Activated CD4-positive, alpha-beta memory T cell treated with anti-CD3 and anti-CD28 coated beads for 36 hours (primary cell): Measurements from ENCODE around the gene HIGD1A. TPM values are rescaled to one million over a fixed set of nuclear protein-coding genes. Genes with fewer than 3 reads are reported as not detected.

ENCODE experiments used
- CTCF ChIA-PET: fragments of 350-600 bp; sonication (Branson Sonifier 250); formaldehyde crosslinking; loops from one replicate; lab custom pipeline; 2021; ENCODE audit warnings: antibody characterized with exemption, inconsistent platforms; lab: Charles Lee
- POLR2A ChIA-PET: fragments of 350-600 bp; sonication (Branson Sonifier 250); formaldehyde crosslinking; loops from one replicate; lab custom pipeline; 2021; ENCODE audit warnings: antibody characterized with exemption; lab: Charles Lee
- DNase-seq: peaks from one replicate; pipeline ENCODE4 v3.0.0-alpha.2; 2020
- H3K27ac Mint-ChIP-seq: one replicate; pipeline ENCODE4 v1.8.0; 2021; ENCODE audit warnings: mixed read lengths
- H3K27me3 Mint-ChIP-seq: one replicate; pipeline ENCODE4 v1.8.0; 2021; ENCODE audit warnings: mixed read lengths
- H3K36me3 Mint-ChIP-seq: one replicate; pipeline ENCODE4 v1.8.0; 2021; ENCODE audit warnings: mixed read lengths
- H3K4me1 Mint-ChIP-seq: one replicate; pipeline ENCODE4 v1.8.0; 2021; ENCODE audit warnings: low read depth, mixed read lengths
- H3K4me3 Mint-ChIP-seq: one replicate; pipeline ENCODE4 v1.8.0; 2021; ENCODE audit warnings: mild to moderate bottlenecking, mixed read lengths
- H3K9me3 Mint-ChIP-seq: one replicate; pipeline ENCODE4 v1.8.0; 2021; ENCODE audit warnings: mixed read lengths
- intact Hi-C: fragments of 100-400 bp; cut with micrococcal nuclease; formaldehyde crosslinking; loops from one replicate; pipeline ENCODE4 v1.15.1; 2023
- total RNA-seq, 2 experiments: library from RNA; stranded (reverse); gene quantifications; one replicate each; pipeline ENCODE4 v1.2.3, GENCODE V29; 2021

The HIGD1A gene
- total RNA-seq, 2 experiments from 2014 or later: 63.7 to 68.4 TPM

DNA sequence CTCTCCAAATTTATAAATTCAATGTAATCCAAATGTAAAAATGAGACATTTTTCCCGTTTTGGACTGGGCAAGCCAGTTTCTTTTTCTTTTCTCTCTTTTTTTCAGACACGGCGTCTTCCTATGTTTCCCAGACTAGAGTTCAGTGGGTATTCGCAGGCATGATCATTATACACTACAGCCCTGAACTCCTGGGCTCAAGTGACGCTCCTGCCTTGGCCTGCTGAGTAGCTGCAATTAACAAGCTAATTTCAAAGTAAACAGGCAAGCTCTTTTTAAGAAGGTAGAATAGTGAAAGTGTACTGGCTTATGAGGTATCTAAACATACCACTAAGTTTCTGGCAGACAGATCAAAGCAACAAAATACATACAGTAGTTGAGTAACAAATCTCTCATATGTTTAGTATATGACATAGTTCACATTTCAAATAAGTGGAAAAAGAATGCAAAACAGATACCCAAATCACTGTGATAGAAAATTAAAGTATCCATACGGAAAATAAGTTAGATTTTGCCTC, 13.5 kb downstream of the HIGD1A start:
- H3K36me3 Mint-ChIP-seq: peaks cover 17% of the 10 kb centered on the region
- intact Hi-C loops: no loop called here
- POLR2A ChIA-PET: interaction anchor here (0.6 kb wide), 1 partner anchor 331 kb away, joined by 5 read pairs; no protein-coding TSS in a partner anchor
- H3K27me3 Mint-ChIP-seq: no peaks in the 10 kb centered on the region
- CTCF ChIA-PET: interaction anchor here (1.3 kb wide), 1 partner anchor 26 kb away, joined by 4 read pairs; no protein-coding TSS in a partner anchor
- H3K27ac Mint-ChIP-seq: no peak overlapping the region
- DNase-seq: no peak
- H3K9me3 Mint-ChIP-seq: no peaks in the 10 kb centered on the region
- no peak overlapping the region for H3K4me3 Mint-ChIP-seq
- peaks cover 9% of the 10 kb centered on the region for H3K4me1 Mint-ChIP-seq

DNA sequence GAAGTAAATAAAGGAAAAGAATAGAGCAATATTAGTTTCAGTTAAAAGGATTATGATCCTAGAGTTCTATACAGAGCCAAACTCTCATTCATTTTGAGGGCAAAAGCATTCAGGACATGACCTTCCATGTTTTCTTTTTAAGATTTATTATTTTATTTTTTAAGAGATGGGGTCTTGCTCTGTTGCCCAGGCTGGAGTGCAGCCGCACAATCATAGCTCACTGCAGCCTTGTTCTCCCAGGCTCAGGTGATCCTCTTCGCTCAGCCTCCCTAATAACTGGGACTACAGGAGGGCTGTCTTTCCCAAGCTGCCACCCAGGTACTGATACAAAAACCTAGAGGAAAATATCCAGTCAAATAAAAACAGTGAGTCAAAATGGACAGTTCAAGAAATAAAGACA, 17.7 kb downstream of the HIGD1A start:
- CTCF ChIA-PET: interaction anchor here (1.2 to 1.6 kb wide), 2 partner anchors 17 to 45 kb away, joined by 5 to 6 read pairs; partner anchors contain the start of gene HIGD1A
- Mint-ChIP-seq H3K4me3 (no peak overlapping the region), H3K36me3 (peaks cover 11% of the 10 kb centered on the region), H3K4me1 (peaks cover 6% of the 10 kb centered on the region), H3K27ac (no peak overlapping the region), H3K9me3 (no peaks in the 10 kb centered on the region), H3K27me3 (no peaks in the 10 kb centered on the region)
- intact Hi-C loops: no loop called here
- no peak for DNase-seq
- POLR2A ChIA-PET: no interaction called here

DNA sequence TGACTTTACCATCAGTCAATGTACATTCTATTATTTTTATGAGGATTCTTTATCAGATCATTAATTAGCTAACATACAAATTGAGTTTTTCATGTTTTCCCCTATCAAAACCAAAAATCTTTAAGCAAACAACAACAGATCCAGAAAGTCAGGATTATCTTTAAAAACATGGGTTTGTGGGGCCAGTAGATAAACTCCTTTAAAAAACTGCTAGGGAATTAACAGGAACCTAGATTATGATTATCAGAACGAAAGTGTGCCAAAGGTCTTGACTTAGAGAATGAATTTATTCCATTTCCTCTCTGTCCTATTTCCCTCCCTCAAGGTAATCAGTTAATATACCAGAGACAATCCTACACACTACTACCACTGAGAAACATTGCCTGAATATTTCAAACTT, 18.1 kb downstream of the HIGD1A start:
- CTCF ChIA-PET: interaction anchor here (1.6 kb wide), 1 partner anchor 45 kb away, joined by 6 read pairs; no protein-coding TSS in a partner anchor
- H3K4me1 Mint-ChIP-seq: peaks cover 6% of the 10 kb centered on the region
- no peak for DNase-seq

DNA sequence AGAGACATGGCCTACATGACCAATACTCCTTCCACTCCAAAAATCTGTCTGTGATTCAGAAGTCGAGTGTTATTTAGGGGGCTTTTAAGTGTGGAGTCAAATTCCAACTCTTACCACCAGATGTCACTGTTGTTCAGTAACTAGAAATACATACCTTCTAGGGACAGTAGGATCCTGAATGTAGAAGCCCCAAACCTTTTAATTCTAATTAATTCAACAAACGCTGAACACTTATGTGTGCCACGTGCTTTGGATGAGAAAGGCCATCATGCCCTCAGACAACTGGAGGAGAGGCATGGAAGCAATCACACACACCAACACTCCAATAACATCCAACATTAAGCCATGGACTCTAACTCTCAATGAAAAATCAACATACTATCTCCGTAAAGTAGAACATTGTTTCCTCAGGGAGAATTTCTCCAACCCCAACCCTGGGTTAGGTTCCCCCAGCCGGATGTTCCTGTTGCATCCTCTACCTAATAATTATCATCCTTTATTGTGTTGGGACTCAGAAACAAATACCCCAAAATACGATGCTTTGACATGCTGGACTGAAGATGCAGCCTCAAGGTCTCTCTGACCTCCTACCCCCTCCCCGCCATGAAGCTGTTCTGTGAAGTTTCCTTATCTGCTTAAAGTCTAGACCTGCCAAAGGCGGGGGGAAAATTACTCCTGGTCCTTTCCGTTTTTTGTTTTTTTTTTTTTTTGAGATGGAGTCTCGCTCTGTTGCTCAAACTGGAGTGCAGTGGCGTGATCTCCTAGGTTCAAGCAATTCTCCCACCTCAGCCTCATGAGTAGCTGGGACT, 23.2 kb downstream of the HIGD1A start:
- ChIA-PET POLR2A (no interaction called here), CTCF (interaction anchor here (0.8 to 2.3 kb wide), 7 partner anchors 14 to 101 kb away, joined by 3 to 17 read pairs (median 5); no protein-coding TSS in a partner anchor)
- no peak for DNase-seq
- H3K4me1 Mint-ChIP-seq: no peaks in the 10 kb centered on the region
- no peak overlapping the region for H3K27ac Mint-ChIP-seq
- no peaks in the 10 kb centered on the region for H3K27me3 Mint-ChIP-seq
- peaks cover 7% of the 10 kb centered on the region for H3K36me3 Mint-ChIP-seq
- no peaks in the 10 kb centered on the region for H3K9me3 Mint-ChIP-seq
- intact Hi-C loops: loop anchor here (1.0 to 2.0 kb wide), 3 partner anchors 50 to 100 kb away; no protein-coding TSS in a partner anchor
- H3K4me3 Mint-ChIP-seq: no peak overlapping the region

More for the DNA sequence above, 18.1 kb downstream of the HIGD1A start:
- H3K27ac Mint-ChIP-seq: no peak overlapping the region
- H3K9me3 Mint-ChIP-seq: no peaks in the 10 kb centered on the region
- POLR2A ChIA-PET: no interaction called here
- intact Hi-C loops: no loop called here
- H3K27me3 Mint-ChIP-seq: no peaks in the 10 kb centered on the region
- no peak overlapping the region for H3K4me3 Mint-ChIP-seq
- peaks cover 9% of the 10 kb centered on the region for H3K36me3 Mint-ChIP-seq

DNA sequence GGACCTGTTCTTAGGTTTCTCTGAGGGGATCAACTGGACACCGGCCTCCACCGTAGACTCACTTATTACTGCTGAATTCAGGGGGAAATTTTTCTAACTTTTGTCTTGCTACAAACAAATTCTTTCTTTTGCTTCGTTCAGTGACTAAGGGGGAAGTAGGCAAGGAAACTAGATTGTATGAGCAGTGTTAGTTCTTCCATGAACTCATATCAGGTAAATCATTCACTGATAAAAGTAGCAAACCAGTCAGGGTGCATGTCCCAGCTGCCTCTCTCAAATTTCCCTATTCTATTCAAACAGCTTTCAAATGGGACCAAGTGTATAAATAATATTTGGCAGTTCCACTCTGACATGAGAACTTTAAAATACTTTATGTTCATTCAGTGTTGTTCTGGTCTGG, 23.9 kb downstream of the HIGD1A start:
- Mint-ChIP-seq H3K36me3 (peaks cover 5% of the 10 kb centered on the region), H3K4me1 (no peaks in the 10 kb centered on the region), H3K27ac (no peak overlapping the region), H3K27me3 (no peaks in the 10 kb centered on the region), H3K9me3 (no peaks in the 10 kb centered on the region), H3K4me3 (no peak overlapping the region)
- intact Hi-C loops: loop anchor here (1.0 to 2.0 kb wide), 2 partner anchors 51 to 58 kb away; no protein-coding TSS in a partner anchor
- DNase-seq: no peak
- ChIA-PET POLR2A (no interaction called here), CTCF (interaction anchor here (0.5 to 2.3 kb wide), 14 partner anchors 15 to 201 kb away, joined by 3 to 17 read pairs (median 4); partner anchors contain the start of gene HIGD1A)

DNA sequence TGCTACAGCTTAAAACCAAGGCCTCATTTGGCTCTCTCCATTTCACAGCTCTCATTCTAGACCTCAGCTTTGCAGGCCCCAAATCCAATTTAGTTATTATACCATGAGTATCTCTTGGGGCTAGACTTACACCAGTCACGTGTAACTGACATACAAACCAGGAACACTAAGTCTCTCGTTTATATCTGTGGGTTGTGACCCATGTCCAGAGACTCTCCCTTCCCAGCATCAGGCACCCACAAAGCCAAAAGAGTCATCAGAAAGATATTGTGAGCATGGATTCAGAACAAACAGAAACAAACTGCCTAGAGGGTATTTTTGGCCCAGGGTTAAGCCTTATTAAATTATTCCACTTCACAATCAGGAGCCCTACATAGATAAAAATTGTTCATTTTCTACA, 25.6 kb downstream of the HIGD1A start:
- POLR2A ChIA-PET: interaction anchor here (1.1 kb wide), 1 partner anchor 26 kb away, joined by 3 read pairs; the partner anchor contains the start of gene HIGD1A
- Mint-ChIP-seq H3K27me3 (no peaks in the 10 kb centered on the region), H3K9me3 (no peaks in the 10 kb centered on the region), H3K27ac (no peak overlapping the region), H3K4me1 (no peaks in the 10 kb centered on the region), H3K36me3 (peaks cover 5% of the 10 kb centered on the region), H3K4me3 (no peak overlapping the region)
- CTCF ChIA-PET: interaction anchor here (0.7 to 2.3 kb wide), 6 partner anchors 11 to 531 kb away, joined by 3 to 17 read pairs (median 6); no protein-coding TSS in a partner anchor
- intact Hi-C loops: no loop called here
- no peak for DNase-seq

DNA sequence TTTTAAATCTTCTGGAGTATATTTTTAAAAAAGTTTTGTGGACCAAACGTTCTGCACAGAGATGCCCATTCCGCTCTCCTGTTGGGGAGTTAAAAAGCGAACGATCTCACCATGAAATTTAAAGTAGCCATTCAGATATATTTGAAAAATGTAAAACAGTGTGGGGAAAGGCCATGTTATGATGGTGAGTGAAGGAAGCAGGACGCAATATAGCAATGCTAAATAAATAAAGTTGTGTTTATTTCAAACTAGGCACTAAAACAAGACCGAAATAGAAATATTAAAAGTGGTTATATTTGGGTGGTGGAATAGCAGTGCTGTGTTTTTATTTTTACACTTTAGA, 30.9 kb downstream of the HIGD1A start:
- H3K36me3 Mint-ChIP-seq: no peaks in the 10 kb centered on the region
- H3K27me3 Mint-ChIP-seq: no peaks in the 10 kb centered on the region
- CTCF ChIA-PET: no interaction called here
- no peaks in the 10 kb centered on the region for H3K9me3 Mint-ChIP-seq
- intact Hi-C loops: loop anchor here (1.0 to 2.0 kb wide), 3 partner anchors 31 to 173 kb away; partner anchors contain the start of genes HIGD1A and NKTR
- H3K4me1 Mint-ChIP-seq: peaks cover 10% of the 10 kb centered on the region
- POLR2A ChIA-PET: no interaction called here
- H3K4me3 Mint-ChIP-seq: peak overlapping the region; percentile 84
- no peak for DNase-seq
- H3K27ac Mint-ChIP-seq: peak overlapping the region; percentile 56

DNA sequence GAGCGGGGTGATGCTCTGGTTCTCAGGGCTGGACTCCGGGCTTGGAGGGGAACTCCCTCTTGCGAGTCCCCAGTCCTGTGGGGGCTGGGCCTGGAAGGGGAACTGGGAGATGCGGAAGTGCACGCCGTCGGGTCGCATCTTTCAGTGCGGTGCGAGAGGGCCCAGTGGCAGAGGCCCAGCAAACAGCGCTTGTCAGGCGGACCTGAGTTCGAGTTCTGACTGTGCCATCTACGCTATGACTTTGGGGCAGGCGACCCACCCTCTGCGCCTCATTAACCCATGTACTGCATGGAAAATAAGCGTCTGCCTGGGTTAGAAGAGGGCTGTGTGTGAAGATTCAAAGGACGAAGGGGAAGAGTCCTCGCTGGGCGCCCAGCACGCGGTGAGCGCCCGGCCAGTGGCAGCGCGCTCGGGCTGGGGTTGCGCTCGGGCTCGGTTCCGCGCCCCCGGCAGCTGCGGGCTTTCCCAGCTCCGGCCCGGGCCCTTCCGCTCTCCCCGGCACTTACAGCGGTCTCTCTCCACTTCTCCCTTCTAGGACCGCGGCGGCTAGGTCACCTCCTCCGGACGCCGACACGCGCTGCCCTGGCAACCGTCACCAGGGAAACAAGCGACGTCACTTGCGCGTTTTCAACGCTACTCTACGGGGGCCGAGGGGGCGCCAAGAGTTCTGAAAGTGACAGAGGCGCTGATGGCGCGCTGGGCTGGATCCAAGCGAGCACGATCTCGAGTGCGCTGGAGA, 31.5 kb downstream of the HIGD1A start, which contains the start of gene CCDC13:
CCDC13 (minus strand) TSS at position 584 of the 739 bp plus-strand sequence. CDS start 14,908 bp downstream, outside the sequence.
- Mint-ChIP-seq H3K27ac (peak within 1 kb of the TSS; percentile 56), H3K27me3 (no peaks in the 10 kb centered on the region), H3K36me3 (no peaks in the 10 kb centered on the region), H3K4me3 (peak within 1 kb of the TSS; percentile 84), H3K4me1 (peaks cover 10% of the 10 kb centered on the region), H3K9me3 (no peaks in the 10 kb centered on the region)
- peak; percentile 96 for DNase-seq
- intact Hi-C loops: loop anchor here (1.0 to 2.0 kb wide), 3 partner anchors 31 to 172 kb away; partner anchors contain the start of genes HIGD1A and NKTR
- ChIA-PET POLR2A (no interaction called here), CTCF (no interaction called here)

DNA sequence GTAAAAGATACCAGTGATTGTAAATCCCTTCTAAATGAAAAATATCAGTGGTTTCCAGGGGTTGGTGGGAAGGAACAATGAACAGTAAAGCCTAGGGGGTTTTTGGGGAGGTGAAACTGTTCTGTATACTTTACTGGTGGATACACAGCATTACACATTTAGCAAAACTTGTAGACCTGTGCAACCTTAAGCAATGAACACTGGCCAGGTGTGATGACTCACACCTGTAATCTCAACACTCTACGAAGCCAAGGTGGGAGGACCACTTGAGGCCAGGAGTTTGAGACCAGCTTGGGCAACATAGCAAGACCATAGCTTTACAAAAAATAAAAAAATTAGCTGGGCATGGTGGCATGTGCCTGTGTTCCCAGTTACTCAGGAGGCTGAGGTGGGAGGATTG, 33.0 kb downstream of the HIGD1A start:
- no peak overlapping the region for H3K4me3 Mint-ChIP-seq

DNA sequence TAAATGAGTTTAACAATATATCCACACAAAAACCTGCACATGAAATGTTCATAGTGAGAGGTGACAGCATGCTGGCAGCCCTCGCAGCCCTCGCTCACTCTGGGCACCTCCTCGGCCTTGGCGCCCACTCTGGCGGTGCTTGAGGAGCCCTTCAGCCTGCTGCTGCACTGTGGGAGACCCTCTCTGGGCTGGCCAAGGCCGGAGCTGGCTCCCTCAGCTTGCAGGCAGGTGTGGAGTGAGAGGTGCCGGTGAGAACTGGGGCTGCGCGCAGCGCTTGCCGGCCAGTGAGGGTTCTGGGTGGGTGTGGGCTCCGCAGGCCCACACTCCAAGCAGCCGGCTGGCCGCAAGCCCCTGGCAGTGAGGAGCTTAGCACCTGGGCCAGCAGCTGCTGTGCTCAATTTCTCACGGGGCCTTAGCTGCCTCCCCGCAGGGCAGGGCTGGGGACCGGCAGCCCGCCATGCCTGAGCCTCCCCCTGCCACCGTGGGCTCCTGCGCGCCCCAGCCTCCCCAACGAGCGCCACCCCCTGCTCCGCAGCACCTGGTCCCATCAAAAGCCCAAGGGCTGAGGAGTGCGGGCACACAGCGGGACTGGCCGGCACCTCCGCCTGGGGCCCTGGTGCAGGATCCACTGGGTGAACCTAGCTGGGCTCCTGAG, 34.7 kb downstream of the HIGD1A start:
- Mint-ChIP-seq H3K27me3 (no peaks in the 10 kb centered on the region), H3K36me3 (no peaks in the 10 kb centered on the region), H3K9me3 (no peaks in the 10 kb centered on the region), H3K27ac (no peak overlapping the region), H3K4me1 (peaks cover 10% of the 10 kb centered on the region), H3K4me3 (no peak overlapping the region)
- intact Hi-C loops: no loop called here
- DNase-seq: no peak
- ChIA-PET CTCF (interaction anchor here (1.1 kb wide), 1 partner anchor 62 kb away, joined by 4 read pairs; no protein-coding TSS in a partner anchor), POLR2A (no interaction called here)

More for the DNA sequence above, 33.0 kb downstream of the HIGD1A start:
- ChIA-PET CTCF (no interaction called here), POLR2A (no interaction called here)
- intact Hi-C loops: no loop called here
- Mint-ChIP-seq H3K9me3 (no peaks in the 10 kb centered on the region), H3K4me1 (peaks cover 10% of the 10 kb centered on the region), H3K36me3 (no peaks in the 10 kb centered on the region), H3K27me3 (no peaks in the 10 kb centered on the region), H3K27ac (no peak overlapping the region)
- DNase-seq: no peak
